ENCODE results near the gene PKLR.
A peak's percentile ranks its signal among the peaks of the same experiment; 100 is the strongest.

The PKLR gene

GRCh38 chr1:155318082-155318481 is 16.8 kb upstream of the PKLR start:
- DNase-seq (ENCODE audit: low read depth), result no peak
- no peak overlapping the region for H3K4me3 ChIP-seq (replicated peaks; ENCODE audit: low read depth, low read length)
- no peak for TF ChIP-seq CTCF (IDR thresholded peaks at IDR 0.05; ENCODE audit: low read length, missing control alignments)

- DNase-seq (ENCODE audit: low read depth), result no peak
- H3K4me3 ChIP-seq (replicated peaks; ENCODE audit: low read depth, low read length), result no peak overlapping the region
- TF ChIP-seq CTCF (IDR thresholded peaks at IDR 0.05; ENCODE audit: low read length, missing control alignments), result no peak
Observed at GRCh38 chr1:155316922-155317321, 15.7 kb upstream of the PKLR start.

- no peak overlapping the region for H3K4me3 ChIP-seq (replicated peaks; ENCODE audit: low read depth, low read length)
Observed at GRCh38 chr1:155313261-155313660, 12.0 kb upstream of the PKLR start.

GRCh38 chr1:155309423-155310021 is 8.3 kb upstream of the PKLR start:
- no peak for DNase-seq (ENCODE audit: low read depth)
- peak overlapping the region; percentile 95 for H3K4me3 ChIP-seq (replicated peaks; ENCODE audit: low read depth, low read length)
- TF ChIP-seq CTCF (IDR thresholded peaks at IDR 0.05; ENCODE audit: low read length, missing control alignments), result no peak

More at GRCh38 chr1:155313261-155313660, 12.0 kb upstream of the PKLR start:
- DNase-seq (ENCODE audit: low read depth), result no peak
- no peak for TF ChIP-seq CTCF (IDR thresholded peaks at IDR 0.05; ENCODE audit: low read length, missing control alignments)

- peak; percentile 99 for DNase-seq (ENCODE audit: low read depth)
- no peak for TF ChIP-seq CTCF (IDR thresholded peaks at IDR 0.05; ENCODE audit: low read length, missing control alignments)
Observed at GRCh38 chr1:155308493-155309422, 7.5 kb upstream of the PKLR start, which contains the start of gene FDPS. FDPS (plus strand) TSS chr1:155308866; CDS start chr1:155309790, 924 bp downstream.

GRCh38 chr1:155307247-155307740 is 6.1 kb upstream of the PKLR start:
- peak; percentile 63 for DNase-seq (ENCODE audit: low read depth)
- TF ChIP-seq CTCF (IDR thresholded peaks at IDR 0.05; ENCODE audit: low read length, missing control alignments), result peak; percentile 48
- no peak overlapping the region for H3K4me3 ChIP-seq (replicated peaks; ENCODE audit: low read depth, low read length)

More at GRCh38 chr1:155308493-155309422, 7.5 kb upstream of the PKLR start, which contains the start of gene FDPS:
- H3K4me3 ChIP-seq (replicated peaks; ENCODE audit: low read depth, low read length), result peak within 1 kb of the TSS; percentile 95
